T-helper 2 cell treated with Interferon-gamma antibody and Interleukin-4, amounts not matched to agents 5 μg/mL and 100 μg/mL, for 36 hours (primary cell): ENCODE measurements around the gene MUTYH.

Experiments used
- DNase-seq: peaks from one replicate; pipeline ENCODE4 v3.0.0; 2021; ENCODE audit warnings: low spot score
- H3K27ac Mint-ChIP-seq: one replicate; pipeline ENCODE4 v1.8.0; 2021; ENCODE audit warnings: mild to moderate bottlenecking, mixed read lengths
- H3K27me3 Mint-ChIP-seq: one replicate; pipeline ENCODE4 v1.8.0; 2021; ENCODE audit warnings: low read depth, mixed read lengths
- H3K36me3 Mint-ChIP-seq: one replicate; pipeline ENCODE4 v1.8.0; 2021; ENCODE audit warnings: low read depth, mixed read lengths
- H3K4me1 Mint-ChIP-seq: one replicate; pipeline ENCODE4 v1.8.0; 2021; ENCODE audit warnings: low read depth, mixed read lengths
- H3K4me3 Mint-ChIP-seq: one replicate; pipeline ENCODE4 v1.8.0; 2022; ENCODE audit warnings: mild to moderate bottlenecking, moderate library complexity, mixed read lengths
- H3K9me3 Mint-ChIP-seq: one replicate; pipeline ENCODE4 v1.8.0; 2021; ENCODE audit warnings: mixed read lengths

Gene MUTYH

GRCh38 chr1:45340816-45341466, 701 bp upstream of the MUTYH start:
- Mint-ChIP-seq H3K4me1 (peaks cover 30% of the 10 kb centered on the region), H3K4me3 (peak overlapping the region; percentile 99), H3K36me3 (peaks cover 47% of the 10 kb centered on the region), H3K27me3 (no peaks in the 10 kb centered on the region), H3K27ac (peak overlapping the region; percentile 99), H3K9me3 (peaks cover 5% of the 10 kb centered on the region)
- no peak for DNase-seq

GRCh38 chr1:45337630-45338325, 2.5 kb downstream of the MUTYH start:
- Mint-ChIP-seq H3K4me1 (peaks cover 42% of the 10 kb centered on the region), H3K27ac (no peak overlapping the region), H3K4me3 (peak overlapping the region; percentile 20), H3K9me3 (peaks cover 5% of the 10 kb centered on the region), H3K36me3 (peaks cover 41% of the 10 kb centered on the region), H3K27me3 (no peaks in the 10 kb centered on the region)
- DNase-seq: no peak

- DNase-seq: no peak
- Mint-ChIP-seq H3K9me3 (peaks cover 5% of the 10 kb centered on the region), H3K4me1 (peaks cover 26% of the 10 kb centered on the region), H3K4me3 (no peak overlapping the region), H3K27me3 (no peaks in the 10 kb centered on the region), H3K27ac (no peak overlapping the region), H3K36me3 (peaks cover 29% of the 10 kb centered on the region)
These were observed 4.3 kb downstream of the MUTYH start for GRCh38 chr1:45335855-45336324.

GRCh38 chr1:45334308-45335245, 5.7 kb downstream of the MUTYH start:
- H3K36me3 Mint-ChIP-seq: peaks cover 28% of the 10 kb centered on the region
- no peak for DNase-seq
- peaks cover 5% of the 10 kb centered on the region for H3K9me3 Mint-ChIP-seq
- H3K27ac Mint-ChIP-seq: peak overlapping the region; percentile 56
- H3K27me3 Mint-ChIP-seq: no peaks in the 10 kb centered on the region
- no peak overlapping the region for H3K4me3 Mint-ChIP-seq
- H3K4me1 Mint-ChIP-seq: peaks cover 23% of the 10 kb centered on the region

DNA sequence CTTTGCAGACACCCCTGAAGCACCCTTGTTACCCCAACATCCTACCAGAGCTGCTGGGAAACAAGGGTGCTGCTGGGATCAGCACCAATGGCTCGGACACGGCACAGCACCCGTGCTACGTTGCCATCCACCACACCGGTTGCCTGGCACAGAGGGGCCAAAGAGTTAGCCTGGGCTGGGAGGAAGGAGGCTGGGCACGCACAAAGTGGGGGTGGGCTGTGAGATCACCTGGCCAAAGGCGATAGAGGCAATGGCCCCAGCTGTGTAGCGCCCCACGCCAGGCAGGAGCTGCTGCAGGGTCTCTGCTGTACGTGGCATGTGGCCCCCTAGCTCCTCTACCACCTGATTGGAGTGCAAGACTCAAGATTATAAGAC, 7.9 kb downstream of the MUTYH start:
- no peak overlapping the region for H3K27ac Mint-ChIP-seq
- no peaks in the 10 kb centered on the region for H3K9me3 Mint-ChIP-seq
- no peak for DNase-seq
- H3K36me3 Mint-ChIP-seq: peaks cover 21% of the 10 kb centered on the region
- no peaks in the 10 kb centered on the region for H3K27me3 Mint-ChIP-seq
- H3K4me3 Mint-ChIP-seq: no peak overlapping the region
- peaks cover 18% of the 10 kb centered on the region for H3K4me1 Mint-ChIP-seq

GRCh38 chr1:45331436-45332345, 8.5 kb downstream of the MUTYH start:
- Mint-ChIP-seq H3K36me3 (peaks cover 21% of the 10 kb centered on the region), H3K27ac (no peak overlapping the region), H3K4me3 (no peak overlapping the region), H3K4me1 (peaks cover 18% of the 10 kb centered on the region), H3K9me3 (no peaks in the 10 kb centered on the region), H3K27me3 (no peaks in the 10 kb centered on the region)
- no peak for DNase-seq

DNA sequence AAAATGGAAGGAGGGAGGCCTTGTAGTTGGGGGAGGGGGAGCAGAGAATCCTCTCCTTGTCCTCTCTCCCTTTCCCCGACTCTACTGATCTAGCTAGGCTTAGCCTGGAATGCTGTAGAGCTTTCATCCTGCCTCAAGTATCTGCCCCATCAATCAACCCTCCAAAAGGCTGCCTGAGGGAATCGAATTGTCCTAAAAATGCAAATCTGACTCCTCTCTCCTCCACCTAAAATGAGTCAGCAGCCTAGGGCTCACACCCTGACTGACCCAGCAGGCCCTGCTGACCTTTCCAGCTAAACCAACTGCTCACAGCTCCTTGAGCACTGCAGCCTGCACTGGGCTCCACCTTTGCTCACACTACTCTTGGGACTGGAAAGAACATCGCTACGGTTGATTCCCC, 10.8 kb downstream of the MUTYH start:
- DNase-seq: no peak
- Mint-ChIP-seq H3K4me3 (peak overlapping the region; percentile 29), H3K27ac (peak overlapping the region; percentile 21)

GRCh38 chr1:45328680-45329079, 11.6 kb downstream of the MUTYH start:
- no peaks in the 10 kb centered on the region for H3K9me3 Mint-ChIP-seq
- H3K4me1 Mint-ChIP-seq: peaks cover 6% of the 10 kb centered on the region
- DNase-seq: no peak
- H3K27ac Mint-ChIP-seq: no peak overlapping the region
- peak overlapping the region; percentile 55 for H3K4me3 Mint-ChIP-seq
- H3K27me3 Mint-ChIP-seq: peaks cover 4% of the 10 kb centered on the region
- H3K36me3 Mint-ChIP-seq: peaks cover 16% of the 10 kb centered on the region

More for the DNA sequence above, 10.8 kb downstream of the MUTYH start:
- no peaks in the 10 kb centered on the region for H3K9me3 Mint-ChIP-seq
- H3K36me3 Mint-ChIP-seq: peaks cover 19% of the 10 kb centered on the region
- H3K27me3 Mint-ChIP-seq: peaks cover 4% of the 10 kb centered on the region
- H3K4me1 Mint-ChIP-seq: peaks cover 9% of the 10 kb centered on the region

- peaks cover 12% of the 10 kb centered on the region for H3K36me3 Mint-ChIP-seq
- peak overlapping the region; percentile 55 for H3K27ac Mint-ChIP-seq
- no peak for DNase-seq
- H3K27me3 Mint-ChIP-seq: peaks cover 4% of the 10 kb centered on the region
- no peaks in the 10 kb centered on the region for H3K9me3 Mint-ChIP-seq
- H3K4me1 Mint-ChIP-seq: peaks cover 6% of the 10 kb centered on the region
- H3K4me3 Mint-ChIP-seq: peak overlapping the region; percentile 77
These were observed 12.4 kb downstream of the MUTYH start for GRCh38 chr1:45327644-45328515.

- Mint-ChIP-seq H3K27ac (peak within 1 kb of the TSS; percentile 60), H3K9me3 (no peaks in the 10 kb centered on the region), H3K27me3 (peaks cover 4% of the 10 kb centered on the region), H3K36me3 (peaks cover 12% of the 10 kb centered on the region), H3K4me3 (peak within 1 kb of the TSS; percentile 82), H3K4me1 (peaks cover 6% of the 10 kb centered on the region)
- DNase-seq: peak; percentile 59
These were observed 13.3 kb downstream of the MUTYH start, which contains the start of gene HPDL for GRCh38 chr1:45326627-45327623. HPDL (plus strand) TSS chr1:45326895; CDS start chr1:45327149, 254 bp downstream.

DNA sequence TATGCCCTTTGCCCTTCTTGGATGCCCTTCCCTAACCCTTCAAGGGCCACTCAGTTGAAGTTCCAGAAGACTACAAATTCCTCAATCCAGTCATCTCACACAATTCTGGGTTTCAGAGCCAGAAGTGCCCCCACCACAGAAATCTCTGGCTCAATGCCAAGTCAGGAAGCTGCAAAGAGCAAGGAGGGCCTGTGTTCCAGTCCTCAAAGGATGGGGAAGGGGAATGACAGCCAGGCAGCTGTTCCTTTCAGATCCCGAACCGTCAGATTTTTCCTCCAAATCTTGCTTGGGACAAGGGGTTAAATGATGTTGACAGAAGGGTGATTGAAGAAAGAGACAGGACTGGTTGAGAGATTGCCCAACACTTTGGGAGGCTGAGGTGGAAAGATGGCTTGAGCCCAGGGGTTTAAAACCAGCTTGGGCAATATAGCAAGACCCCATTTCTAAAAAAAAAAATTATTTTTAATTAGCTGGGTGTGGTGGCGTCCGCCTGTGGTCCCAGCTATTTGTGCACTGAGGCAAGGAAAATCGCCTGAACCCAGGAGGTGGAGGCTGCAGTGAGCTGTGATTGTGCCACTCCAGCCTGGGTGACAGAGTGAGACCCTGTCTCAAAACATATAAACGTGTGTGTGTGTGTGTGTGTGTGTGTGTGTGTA, 14.3 kb downstream of the MUTYH start:
- no peak for DNase-seq
- Mint-ChIP-seq H3K27me3 (peaks cover 4% of the 10 kb centered on the region), H3K36me3 (peaks cover 12% of the 10 kb centered on the region), H3K4me3 (peak overlapping the region; percentile 82), H3K27ac (peak overlapping the region; percentile 60), H3K9me3 (no peaks in the 10 kb centered on the region), H3K4me1 (peaks cover 6% of the 10 kb centered on the region)
